CD4-positive, alpha-beta T cell (primary cell): ENCODE results near the gene ABLIM1. TPM values are rescaled to one million over a fixed set of nuclear protein-coding genes. Genes with fewer than 3 reads are reported as not detected.

Experiments
- ATAC-seq: fragments of 200-7000 bp; cut with Tn5 transposase; one replicate; pipeline ENCODE4 v1.10.0; 2022; ENCODE audit warnings: mild to moderate bottlenecking; ENCODE audit not compliant: poor library complexity
- CTCF ChIA-PET: fragments of 350-600 bp; sonication (Branson Sonifier 250); formaldehyde crosslinking; loops from one replicate; lab custom pipeline; 2021; ENCODE audit warnings: antibody characterized with exemption, inconsistent platforms; lab: Charles Lee
- POLR2A ChIA-PET: fragments of 350-600 bp; sonication (Branson Sonifier 250); formaldehyde crosslinking; loops from one replicate; lab custom pipeline; 2021; ENCODE audit warnings: antibody characterized with exemption, inconsistent platforms; lab: Charles Lee
- DNase-seq, 14 experiments: peaks; one replicate each; pipeline ENCODE4 v3.0.0-alpha.2; 2013 to 2020; ENCODE audit warnings: mixed read lengths in 2 of 14
- H3K27ac ChIP-seq, 2 donors: one replicate each; pipeline versions ENCODE4 v1.5.1 to v1.7.0; 2013; ENCODE audit warnings: low read length in 2 of 2, low read depth in 1 of 2, mild to moderate bottlenecking in 1 of 2
- H3K27me3 ChIP-seq, 2 experiments: 1 replicate in 1 of 2; 2 replicates in 1 of 2; pipeline versions ENCODE4 v1.6.1 to v1.7.0; 2013; ENCODE audit warnings: low read length in 2 of 2, control low read depth in 1 of 2, mild to moderate bottlenecking in 1 of 2, moderate library complexity in 1 of 2; ENCODE audit not compliant: insufficient read depth in 2 of 2, control insufficient read depth in 1 of 2
- H3K36me3 ChIP-seq: one replicate; pipeline ENCODE4 v1.6.1; 2013; ENCODE audit warnings: low read length, control low read depth; ENCODE audit not compliant: insufficient read depth
- H3K4me1 ChIP-seq: one replicate; pipeline ENCODE4 v1.6.1; 2013; ENCODE audit warnings: low read length, control low read depth; ENCODE audit not compliant: insufficient read depth
- H3K4me3 ChIP-seq: one replicate; pipeline ENCODE4 v1.5.1; 2013; ENCODE audit warnings: mild to moderate bottlenecking, low read length, moderate library complexity
- H3K9me3 ChIP-seq, 2 experiments: 1 replicate in 1 of 2; 2 replicates in 1 of 2; pipeline versions ENCODE4 v1.6.1 to v1.7.0; 2013; ENCODE audit warnings: low read length in 2 of 2, mild to moderate bottlenecking in 2 of 2, control low read depth in 1 of 2, moderate library complexity in 1 of 2; ENCODE audit not compliant: control insufficient read depth in 1 of 2, insufficient read depth in 1 of 2
- H3K27ac Mint-ChIP-seq: one replicate; pipeline ENCODE4 v1.8.0; 2020; ENCODE audit warnings: mixed read lengths
- H3K27me3 Mint-ChIP-seq: one replicate; pipeline ENCODE4 v1.8.0; 2021; ENCODE audit warnings: mixed read lengths
- H3K36me3 Mint-ChIP-seq: one replicate; pipeline ENCODE4 v1.8.0; 2021; ENCODE audit warnings: low read depth, mixed read lengths
- H3K4me1 Mint-ChIP-seq: one replicate; pipeline ENCODE4 v1.8.0; 2021; ENCODE audit warnings: low read depth, mixed read lengths
- H3K4me3 Mint-ChIP-seq: one replicate; pipeline ENCODE4 v1.8.0; 2020; ENCODE audit warnings: mild to moderate bottlenecking, mixed read lengths
- H3K9me3 Mint-ChIP-seq: one replicate; pipeline ENCODE4 v1.8.0; 2020; ENCODE audit warnings: mixed read lengths
- intact Hi-C, 2 experiments: fragments of 100-400 bp; cut with DNase I in 1 of 2; cut with micrococcal nuclease in 1 of 2; formaldehyde crosslinking; loops; one replicate each; pipeline versions ENCODE4 v1.15.1 to v1.9.0; 2023 to 2025; cut with DNase I, micrococcal nuclease
- total RNA-seq, 174 experiments: library from RNA in 2 of 174; stranded (reverse) in 2 of 174; gene quantifications; one replicate each; pipeline ENCODE4 v1.2.3 and lab custom pipeline; 2021 to 2026
- TF ChIP-seq, protein P1 (sequence below): fragments of 200-600 bp; IDR thresholded peaks from one replicate; pipeline ENCODE4 v1.8.0; 2022; ENCODE audit warnings: antibody characterized with exemption, mild to moderate bottlenecking

Gene ABLIM1
- total RNA-seq, 2 experiments from 2014 or later = 217 to 224 TPM

GRCh38 chr10:114511881-114512280 lies 146.2 kb downstream of the ABLIM1 start:
- H3K4me1 Mint-ChIP-seq = peaks cover 93% of the 10 kb centered on the region
- H3K9me3 ChIP-seq = no peaks in the 10 kb centered on the region
- ChIA-PET POLR2A (interaction anchor here (5.5 to 16.7 kb wide), 2 partner anchors 13 to 30 kb away, joined by 53 to 475 read pairs; no protein-coding TSS in a partner anchor), CTCF (no interaction called here)
- H3K36me3 Mint-ChIP-seq = peaks cover 68% of the 10 kb centered on the region
- H3K9me3 Mint-ChIP-seq = no peaks in the 10 kb centered on the region
- no peak for DNase-seq
- intact Hi-C loops = no loop called here
- ATAC-seq = no peak
- H3K27ac ChIP-seq = peak overlapping the region in 1 of 2 donors; percentile 26
- H3K4me3 ChIP-seq = no peak overlapping the region
- no peaks in the 10 kb centered on the region for H3K27me3 ChIP-seq
- peak overlapping the region; percentile 60 for H3K4me3 Mint-ChIP-seq
- H3K36me3 ChIP-seq = peaks cover 25% of the 10 kb centered on the region
- no peaks in the 10 kb centered on the region for H3K27me3 Mint-ChIP-seq
- H3K4me1 ChIP-seq = peaks cover 69% of the 10 kb centered on the region
- H3K27ac Mint-ChIP-seq = peak overlapping the region; percentile 96
- TF ChIP-seq, protein P1, sequence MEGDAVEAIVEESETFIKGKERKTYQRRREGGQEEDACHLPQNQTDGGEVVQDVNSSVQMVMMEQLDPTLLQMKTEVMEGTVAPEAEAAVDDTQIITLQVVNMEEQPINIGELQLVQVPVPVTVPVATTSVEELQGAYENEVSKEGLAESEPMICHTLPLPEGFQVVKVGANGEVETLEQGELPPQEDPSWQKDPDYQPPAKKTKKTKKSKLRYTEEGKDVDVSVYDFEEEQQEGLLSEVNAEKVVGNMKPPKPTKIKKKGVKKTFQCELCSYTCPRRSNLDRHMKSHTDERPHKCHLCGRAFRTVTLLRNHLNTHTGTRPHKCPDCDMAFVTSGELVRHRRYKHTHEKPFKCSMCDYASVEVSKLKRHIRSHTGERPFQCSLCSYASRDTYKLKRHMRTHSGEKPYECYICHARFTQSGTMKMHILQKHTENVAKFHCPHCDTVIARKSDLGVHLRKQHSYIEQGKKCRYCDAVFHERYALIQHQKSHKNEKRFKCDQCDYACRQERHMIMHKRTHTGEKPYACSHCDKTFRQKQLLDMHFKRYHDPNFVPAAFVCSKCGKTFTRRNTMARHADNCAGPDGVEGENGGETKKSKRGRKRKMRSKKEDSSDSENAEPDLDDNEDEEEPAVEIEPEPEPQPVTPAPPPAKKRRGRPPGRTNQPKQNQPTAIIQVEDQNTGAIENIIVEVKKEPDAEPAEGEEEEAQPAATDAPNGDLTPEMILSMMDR = no peak

DNA sequence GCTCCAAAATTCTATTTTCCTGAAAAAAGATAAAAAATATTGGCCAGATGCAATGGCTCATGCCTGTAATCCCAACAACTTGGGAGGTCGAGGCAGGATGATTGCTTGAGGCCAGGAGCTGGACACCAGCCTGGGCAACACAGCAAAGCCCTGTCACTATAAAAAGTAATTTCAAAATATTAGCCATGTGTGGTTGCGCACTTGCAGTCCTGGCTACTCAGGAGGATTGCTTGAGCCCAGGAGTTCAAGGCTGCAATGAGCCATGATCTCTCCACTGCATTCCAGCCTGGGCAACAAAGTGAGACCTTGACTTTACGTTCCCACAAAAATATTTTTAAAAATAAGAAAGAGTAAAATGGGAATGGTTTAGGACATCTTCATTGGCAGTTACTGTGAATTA lies 149.7 kb downstream of the ABLIM1 start:
- Mint-ChIP-seq H3K9me3 (no peaks in the 10 kb centered on the region), H3K27me3 (no peaks in the 10 kb centered on the region), H3K36me3 (peaks cover 80% of the 10 kb centered on the region), H3K4me1 (peaks cover 93% of the 10 kb centered on the region), H3K4me3 (no peak overlapping the region), H3K27ac (peak overlapping the region; percentile 77)
- Histone ChIP-seq H3K9me3 (no peaks in the 10 kb centered on the region), H3K36me3 (peaks cover 23% of the 10 kb centered on the region), H3K27me3 (no peaks in the 10 kb centered on the region), H3K4me3 (no peak overlapping the region), H3K27ac (no peak overlapping the region), H3K4me1 (peaks cover 52% of the 10 kb centered on the region)
- ChIA-PET CTCF (no interaction called here), POLR2A (interaction anchor here (1.0 to 2.2 kb wide), 2 partner anchors 13 to 18 kb away, joined by 3 to 13 read pairs; no protein-coding TSS in a partner anchor)
- TF ChIP-seq, protein P1 = no peak
- no peak for ATAC-seq
- intact Hi-C loops = loop anchor here in 1 of 2 experiments (5.0 kb wide), 1 partner anchor 39 kb away; no protein-coding TSS in a partner anchor
- DNase-seq = no peak

GRCh38 chr10:114507449-114507848 lies 150.6 kb downstream of the ABLIM1 start:
- H3K4me3 Mint-ChIP-seq = peak overlapping the region; percentile 65
- H3K4me1 ChIP-seq = peaks cover 59% of the 10 kb centered on the region
- POLR2A ChIA-PET = interaction anchor here (1.7 to 2.2 kb wide), 2 partner anchors 19 to 35 kb away, joined by 4 to 13 read pairs; no protein-coding TSS in a partner anchor
- peak overlapping the region in 1 of 2 donors; percentile 9 for H3K27ac ChIP-seq
- H3K36me3 ChIP-seq = peaks cover 24% of the 10 kb centered on the region
- no peak overlapping the region for H3K4me3 ChIP-seq
- peak overlapping the region; percentile 47 for H3K27ac Mint-ChIP-seq
- DNase-seq = peak in 1 of 14 experiments; percentile 29
- no peaks in the 10 kb centered on the region for H3K27me3 Mint-ChIP-seq
- peaks cover 81% of the 10 kb centered on the region for H3K36me3 Mint-ChIP-seq
- no peaks in the 10 kb centered on the region for H3K9me3 ChIP-seq
- TF ChIP-seq, protein P1 = no peak
- ATAC-seq = peak; percentile 27
- CTCF ChIA-PET = interaction anchor here (0.6 kb wide), 1 partner anchor 144 kb away, joined by 3 read pairs; no protein-coding TSS in a partner anchor
- intact Hi-C loops = loop anchor here in 1 of 2 experiments (5.0 kb wide), 1 partner anchor 40 kb away; no protein-coding TSS in a partner anchor
- peaks cover 93% of the 10 kb centered on the region for H3K4me1 Mint-ChIP-seq
- H3K9me3 Mint-ChIP-seq = no peaks in the 10 kb centered on the region
- H3K27me3 ChIP-seq = no peaks in the 10 kb centered on the region
